GM20000 (cell line): ENCODE results near the gene UBE2R2.

Experiments
- DNase-seq: peaks from one replicate; pipeline ENCODE4 v3.0.0; 2012; ENCODE audit warnings: low spot score
- CTCF ChIP-seq: IDR thresholded peaks from 2 replicates; pipeline ENCODE4 v1.5.1; 2012; ENCODE audit warnings: mild to moderate bottlenecking, control low read depth; ENCODE audit errors: extremely low read depth, missing control alignments

The UBE2R2 gene

DNA sequence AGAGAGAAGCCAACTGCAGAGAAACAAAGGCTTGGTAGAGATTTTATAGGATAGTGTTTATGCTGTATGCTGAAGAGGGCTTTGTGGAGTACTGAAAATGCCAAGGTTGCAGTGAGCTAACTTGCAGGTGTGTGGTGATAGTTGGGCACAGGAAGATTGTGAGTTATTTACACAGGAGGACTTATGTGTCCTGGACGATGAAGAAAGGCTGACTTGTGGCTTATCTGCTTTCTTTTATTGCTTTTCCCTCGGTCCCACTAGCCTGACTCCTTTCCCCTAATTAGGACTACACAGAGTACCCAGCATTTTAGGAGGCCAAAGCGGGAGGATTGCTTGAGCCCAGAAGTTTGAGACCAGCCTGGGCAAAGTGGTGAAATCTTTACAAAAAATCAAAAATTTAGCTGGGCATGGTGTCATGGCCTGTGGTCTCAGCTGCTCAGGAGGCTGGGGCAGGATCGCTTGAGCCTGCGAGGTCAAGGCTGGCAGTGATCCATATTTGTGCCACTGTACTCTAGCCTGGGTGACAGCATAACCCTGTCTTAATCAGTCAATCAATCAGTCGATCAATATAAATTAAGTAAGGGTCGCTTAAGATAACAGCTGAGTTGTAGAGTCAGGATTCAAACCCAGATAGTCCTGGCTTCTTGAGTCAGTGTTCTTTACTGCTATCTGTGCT lies 61.9 kb downstream of the UBE2R2 start:
- no peak for DNase-seq
- TF ChIP-seq CTCF: no peak

DNA sequence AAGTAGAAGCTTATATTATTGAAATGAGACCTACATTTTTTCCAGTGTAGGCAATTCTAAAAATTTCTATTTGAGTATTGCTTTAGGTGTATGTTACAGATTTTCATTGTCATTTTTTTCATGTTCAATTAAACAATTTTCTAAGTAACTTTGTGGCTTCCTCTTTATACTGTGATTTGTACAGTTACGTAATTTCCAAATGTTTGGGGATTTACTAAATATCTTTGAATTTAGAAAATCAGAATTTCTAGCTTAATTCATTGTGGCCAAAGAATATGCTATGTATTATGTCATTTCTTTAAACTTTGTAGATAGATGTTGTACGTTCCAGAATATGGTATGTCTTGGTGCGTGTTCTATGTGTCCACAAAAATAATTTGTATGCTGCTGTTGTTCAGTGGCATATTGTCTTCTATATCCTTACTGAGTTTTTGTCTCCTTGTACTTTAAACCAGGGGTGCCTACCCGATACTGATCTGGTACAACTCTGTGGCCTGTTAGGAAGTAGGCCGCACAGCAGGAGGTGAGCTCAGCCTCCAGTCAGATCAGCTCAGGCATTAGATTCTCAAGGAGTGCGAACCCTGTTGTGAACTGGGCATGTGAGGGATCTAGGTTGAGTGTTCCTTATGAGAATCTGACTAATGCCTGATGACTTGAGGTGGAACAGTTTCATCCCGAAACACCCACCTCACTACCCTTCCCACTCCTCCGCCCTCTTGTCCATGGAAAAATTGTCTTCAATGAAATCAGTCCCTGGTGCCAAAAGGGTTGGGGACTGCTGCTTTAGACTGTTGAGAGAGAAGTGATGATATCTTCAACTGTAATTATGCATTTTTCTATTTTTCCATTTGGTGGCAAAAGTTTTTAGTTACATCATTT lies 63.5 kb downstream of the UBE2R2 start:
- DNase-seq: no peak
- TF ChIP-seq CTCF: no peak

- DNase-seq: no peak
- no peak for TF ChIP-seq CTCF
Measured at GRCh38 chr9:33881635-33882034, 64.7 kb downstream of the UBE2R2 start.

- DNase-seq: no peak
- TF ChIP-seq CTCF: no peak
Measured at GRCh38 chr9:33884856-33885701, 68.1 kb downstream of the UBE2R2 start.

DNA sequence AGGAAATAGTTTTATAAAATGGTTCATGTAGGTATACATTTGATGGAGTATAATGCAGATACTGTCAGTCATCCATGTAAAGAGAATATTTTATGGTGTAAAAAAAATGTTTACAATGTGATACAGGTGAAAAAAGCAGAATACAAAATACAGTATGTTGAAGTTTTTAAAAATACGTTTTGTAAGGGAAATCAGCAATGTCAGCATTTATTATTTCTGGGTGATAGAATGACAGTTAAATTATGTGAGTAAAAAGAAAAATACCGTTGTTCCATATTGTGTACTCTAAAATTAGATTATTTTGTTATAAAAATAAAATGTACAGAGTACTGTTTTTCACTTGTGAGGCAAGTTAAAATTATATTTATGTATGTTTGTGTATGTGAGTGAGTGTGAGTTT lies 69.0 kb downstream of the UBE2R2 start:
- DNase-seq: no peak
- no peak for TF ChIP-seq CTCF

- DNase-seq: no peak
- TF ChIP-seq CTCF: no peak
Measured at GRCh38 chr9:33893861-33894260, 76.9 kb downstream of the UBE2R2 start.

- DNase-seq: no peak
Measured at GRCh38 chr9:33894316-33894715, 77.4 kb downstream of the UBE2R2 start.

More at GRCh38 chr9:33894316-33894715, 77.4 kb downstream of the UBE2R2 start:
- TF ChIP-seq CTCF: no peak
